Stimulated activated CD8-positive, alpha-beta memory T cell treated with anti-CD3 and anti-CD28 coated beads, Interleukin-12 subunit alpha, Interleukin-12 subunit beta, amount 100 ng/mL, for 24 hours (primary cell): ENCODE measurements around the gene ETV3.

Source experiments
- DNase-seq: peaks from one replicate; pipeline ENCODE4 v3.0.0-alpha.2; 2020; ENCODE audit errors: extremely low read depth

ETV3 gene

GRCh38 chr1:157161901-157162300 lies 23.7 kb upstream of the ETV3 start:
- DNase-seq, result no peak

GRCh38 chr1:157158967-157159366 lies 20.8 kb upstream of the ETV3 start:
- no peak for DNase-seq

DNA sequence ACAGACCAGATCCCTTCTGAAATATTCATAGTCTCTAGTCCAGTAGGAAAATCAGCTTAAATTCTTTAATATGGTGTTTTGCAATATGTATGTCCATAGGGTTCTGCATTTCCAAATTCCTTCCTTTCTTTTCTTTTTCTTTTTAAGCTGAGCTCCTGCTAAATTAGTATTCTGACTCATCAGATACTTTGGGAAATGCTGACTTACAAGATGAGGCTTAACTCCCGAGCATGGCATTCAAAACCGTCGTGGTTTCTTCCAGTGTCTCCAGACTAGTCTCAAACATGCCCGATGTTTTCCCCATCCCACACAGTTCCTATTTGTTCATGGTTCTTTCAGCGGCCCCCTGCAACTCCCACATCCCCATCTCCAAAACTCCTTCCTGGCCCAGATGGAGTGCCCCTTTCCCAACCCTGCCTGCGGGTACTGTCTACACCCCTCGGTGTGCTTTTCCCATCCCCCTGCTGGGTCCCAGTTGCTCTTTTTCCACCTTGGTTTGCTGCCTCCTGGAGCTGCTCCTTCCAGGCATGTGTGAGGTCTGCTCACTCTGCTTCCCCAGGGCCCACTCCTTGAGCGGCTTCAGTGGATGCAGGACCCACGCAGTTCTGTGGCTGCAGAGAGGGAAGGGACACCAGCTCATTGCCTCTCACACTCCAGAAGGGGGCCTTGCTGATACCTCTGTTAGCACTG lies 19.5 kb upstream of the ETV3 start:
- no peak for DNase-seq

DNA sequence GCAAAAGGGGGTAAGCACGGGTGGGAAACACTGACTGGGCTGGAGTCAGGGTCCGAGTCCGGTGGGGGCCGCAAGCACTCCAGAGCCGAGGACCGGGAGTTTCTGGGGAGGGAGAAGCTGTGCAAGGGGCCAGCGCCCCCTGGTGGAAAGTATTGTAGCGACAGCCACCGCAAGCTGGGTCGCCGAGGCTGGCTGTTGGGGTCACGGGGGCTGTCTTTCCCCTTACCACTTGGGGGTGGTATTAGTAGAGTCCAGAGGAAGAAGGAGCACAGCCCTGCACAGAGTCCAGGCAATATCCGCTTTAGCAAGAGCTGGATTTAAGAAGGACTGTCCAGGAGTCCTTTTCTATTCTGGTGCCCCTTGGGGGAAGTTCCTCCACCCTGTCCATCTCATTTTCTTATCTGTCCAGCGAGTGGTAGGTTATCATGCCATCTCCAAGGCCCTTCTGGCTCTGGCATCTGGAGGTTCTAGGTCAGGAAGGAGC lies 17.9 kb upstream of the ETV3 start:
- no peak for DNase-seq

GRCh38 chr1:157155658-157156057 lies 17.5 kb upstream of the ETV3 start:
- no peak for DNase-seq

DNA sequence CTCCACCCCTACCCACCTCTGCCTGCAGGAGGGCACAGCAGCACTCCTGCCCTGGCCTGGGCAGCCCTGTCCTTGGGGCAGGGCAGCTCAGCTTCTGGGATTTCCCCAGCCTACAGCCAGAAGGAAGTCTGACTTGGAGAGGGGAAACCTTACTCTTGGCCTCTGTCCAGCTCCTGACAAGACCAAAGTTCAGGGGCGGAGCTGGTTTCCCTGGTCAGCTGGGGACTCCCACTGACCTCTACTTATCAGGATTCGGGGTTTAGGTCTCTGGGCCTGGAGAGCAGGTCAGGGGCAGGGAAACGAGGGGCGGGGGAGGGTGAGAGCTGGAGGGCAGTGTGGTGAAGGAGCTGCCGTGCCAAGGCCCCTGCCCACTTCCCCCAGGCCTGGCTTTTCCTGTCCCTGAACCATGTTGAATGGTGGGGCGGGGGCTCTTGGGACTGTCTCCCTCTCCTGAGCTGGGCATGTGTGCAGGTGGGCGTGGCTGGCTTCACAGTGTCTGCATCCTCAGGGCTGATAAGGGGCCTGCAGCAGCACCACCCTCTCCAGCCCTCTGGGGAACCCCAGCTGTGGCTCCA lies 16.8 kb upstream of the ETV3 start:
- no peak for DNase-seq

DNA sequence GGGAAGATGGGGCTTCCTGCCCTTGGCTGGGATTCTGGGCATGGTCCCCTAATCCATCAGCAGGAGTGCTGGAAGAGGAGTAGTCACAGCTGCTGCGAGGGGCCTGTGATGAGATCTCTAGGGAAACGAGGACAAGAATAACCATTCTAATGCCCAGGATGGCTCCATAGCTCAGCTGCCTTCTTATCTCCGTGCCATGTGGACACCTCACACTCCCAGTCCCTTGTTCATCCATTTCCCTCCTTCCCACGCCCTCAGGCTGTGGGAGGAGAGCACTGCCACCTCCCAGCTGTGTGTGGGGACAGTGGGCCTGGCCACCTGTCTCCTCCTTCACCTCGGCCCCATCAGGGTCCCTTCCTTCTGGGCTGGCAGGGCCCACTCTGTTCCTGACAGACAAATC lies 16.1 kb upstream of the ETV3 start:
- DNase-seq, result no peak

DNA sequence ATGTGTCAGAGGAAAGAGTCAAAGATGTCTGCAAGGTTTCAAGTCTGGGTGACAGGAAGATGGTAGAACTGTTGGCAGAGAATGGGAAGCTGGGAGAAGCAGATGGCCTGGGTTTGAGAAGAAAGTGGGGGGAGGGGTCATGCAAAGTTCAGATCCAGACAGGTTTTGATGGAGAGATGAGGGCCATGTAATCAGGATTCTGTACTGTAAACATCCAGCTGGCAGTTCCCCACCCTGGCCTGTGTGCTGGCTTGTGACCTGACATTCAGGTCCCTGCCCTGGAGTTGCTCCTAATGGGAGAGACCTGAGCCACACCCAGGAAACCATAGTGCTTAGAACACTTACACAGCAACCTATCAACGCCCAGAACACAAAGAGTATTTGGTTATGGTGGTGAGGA lies 15.6 kb upstream of the ETV3 start:
- no peak for DNase-seq

- no peak for DNase-seq
These were observed 14.3 kb upstream of the ETV3 start for GRCh38 chr1:157152510-157152909.

- DNase-seq, result no peak
These were observed 13.3 kb upstream of the ETV3 start for GRCh38 chr1:157151506-157151905.

DNA sequence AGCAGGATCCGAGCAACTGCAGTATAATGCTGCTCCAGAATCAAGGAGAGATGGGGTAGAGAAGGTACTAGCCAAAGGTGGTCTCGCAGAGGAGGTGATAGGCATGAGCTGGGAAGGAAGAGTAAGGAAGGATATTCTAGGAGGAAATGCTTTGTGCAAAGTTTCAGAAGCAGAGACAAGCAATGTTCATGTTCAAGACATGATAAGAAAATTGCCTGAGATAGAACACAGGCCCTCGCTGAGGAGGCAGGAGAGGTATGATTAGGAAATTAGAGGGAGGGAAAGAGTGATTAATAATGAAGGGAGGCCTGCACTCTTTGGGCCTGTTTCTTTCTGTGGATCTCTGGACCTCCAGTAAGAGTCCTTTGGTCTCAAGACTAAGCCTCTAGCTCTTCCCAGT lies 12.9 kb upstream of the ETV3 start:
- no peak for DNase-seq

GRCh38 chr1:157150631-157151030 lies 12.4 kb upstream of the ETV3 start:
- no peak for DNase-seq

DNA sequence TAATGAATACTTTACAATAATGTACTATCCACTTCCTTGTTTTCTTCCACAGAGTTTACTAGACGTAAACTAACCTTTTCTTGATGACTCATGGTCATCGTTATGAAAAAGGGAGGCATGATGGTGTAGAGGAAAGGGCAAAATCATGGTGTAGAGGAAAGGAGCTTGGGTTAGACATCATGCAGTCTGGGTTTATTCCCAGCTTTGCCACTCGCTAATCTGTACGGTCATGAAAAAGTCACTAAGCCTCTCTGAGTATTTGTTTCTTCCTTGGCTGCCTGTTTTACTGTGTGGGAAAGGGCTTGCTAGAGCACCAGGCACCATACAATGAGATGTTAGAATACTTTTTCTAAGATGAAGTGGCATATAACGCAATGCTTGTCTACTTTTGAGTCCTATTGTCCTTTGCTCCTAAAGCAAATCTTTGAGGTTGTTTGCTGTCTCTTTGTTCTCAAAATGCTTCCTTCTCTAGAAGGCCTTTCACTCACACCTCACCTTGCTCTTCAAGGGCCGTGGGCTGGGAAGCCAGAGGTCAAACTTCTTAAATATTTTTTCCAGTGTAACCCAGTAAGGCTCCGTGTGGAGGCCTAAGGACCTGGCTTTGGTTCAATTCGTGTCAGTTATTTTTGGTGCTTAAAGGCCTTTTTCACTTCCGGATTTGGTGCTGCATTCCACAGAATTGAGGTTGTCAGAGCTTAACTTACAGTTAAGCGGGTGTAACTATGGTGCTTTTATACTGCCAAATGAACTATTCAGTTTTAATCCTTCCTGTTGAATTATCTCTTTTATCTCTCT lies 9.9 kb upstream of the ETV3 start:
- no peak for DNase-seq

- no peak for DNase-seq
These were observed 8.8 kb upstream of the ETV3 start for GRCh38 chr1:157147037-157147436.

DNA sequence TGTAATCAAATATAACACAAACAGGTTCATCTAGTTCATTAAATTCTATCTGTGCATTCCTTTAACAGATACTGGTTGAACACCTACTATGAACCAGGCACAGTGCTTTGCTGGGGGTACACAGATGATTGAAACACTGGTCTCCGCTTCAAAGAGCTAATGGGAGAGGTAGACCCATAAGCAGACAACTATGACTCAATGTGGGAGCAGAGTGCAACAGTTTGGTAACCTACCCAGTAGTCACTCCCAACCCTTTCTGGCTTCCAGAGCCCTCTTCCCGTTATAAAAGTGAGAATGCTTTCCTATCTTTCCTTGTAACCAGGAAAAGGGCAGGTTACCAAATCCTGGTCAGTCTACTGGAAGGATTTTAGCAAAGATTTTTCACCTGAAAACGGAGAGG lies 8.0 kb upstream of the ETV3 start:
- no peak for DNase-seq

- no peak for DNase-seq
These were observed 6.9 kb upstream of the ETV3 start for GRCh38 chr1:157145076-157145475.

GRCh38 chr1:157144509-157144908 lies 6.3 kb upstream of the ETV3 start:
- DNase-seq, result no peak

GRCh38 chr1:157142765-157143423 lies 4.7 kb upstream of the ETV3 start:
- no peak for DNase-seq

DNA sequence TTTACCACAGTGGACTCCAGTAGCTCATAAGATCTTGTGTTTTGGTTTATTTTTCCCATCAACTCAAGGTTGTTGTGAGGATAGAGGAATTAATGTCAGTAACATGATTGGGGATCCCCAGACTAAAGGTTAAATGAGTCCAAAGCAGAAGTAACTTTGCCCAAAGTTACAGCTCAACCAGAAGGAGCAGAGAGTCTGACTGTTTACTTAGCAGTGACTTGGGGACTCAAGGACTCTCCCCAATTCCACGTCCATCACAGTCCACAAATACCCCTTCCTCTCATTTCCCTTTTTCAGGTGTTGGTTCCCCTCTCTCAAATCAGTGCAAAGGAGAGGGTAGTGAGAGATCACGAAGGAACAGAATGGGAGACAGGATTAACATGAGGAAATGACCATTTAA lies 4.0 kb upstream of the ETV3 start:
- DNase-seq, result no peak

DNA sequence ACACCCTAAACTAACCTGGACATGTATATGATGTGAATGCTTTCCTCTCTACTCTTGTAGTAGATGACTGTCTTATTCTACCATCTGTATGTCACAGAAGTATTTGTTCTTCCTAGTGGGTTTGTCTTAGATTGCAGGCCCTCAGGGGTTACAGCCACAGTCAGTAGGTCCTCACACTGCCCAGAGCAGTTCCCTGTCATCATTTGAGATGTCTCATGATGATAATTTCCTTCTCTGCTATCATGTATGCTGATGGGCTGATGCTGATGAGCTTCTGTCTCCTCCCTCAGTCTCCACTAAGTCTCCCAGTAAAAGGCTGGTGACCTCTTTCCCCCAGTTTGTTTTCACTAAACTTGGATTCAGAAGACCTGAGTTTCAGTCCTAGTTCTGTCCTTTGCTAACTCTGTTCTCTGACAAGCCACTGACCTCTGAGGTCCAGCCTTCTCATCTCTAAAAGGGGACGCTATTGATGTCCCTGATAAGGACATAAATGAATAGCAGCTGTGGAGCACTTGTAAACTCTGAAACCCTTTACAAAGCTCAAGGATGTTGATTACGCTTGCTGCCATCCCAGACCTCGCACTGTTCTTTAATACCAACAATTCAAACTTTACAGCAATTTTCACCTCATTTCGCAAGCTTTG lies 3.1 kb upstream of the ETV3 start:
- DNase-seq, result no peak

- no peak for DNase-seq
These were observed 1.9 kb upstream of the ETV3 start for GRCh38 chr1:157140063-157140588.
